GM18861 (cell line): ENCODE data around the gene AIF1L.

Experiments
- ATAC-seq: cut with Tn5 transposase; IDR thresholded peaks from one replicate; pipeline ENCODE4 v1.9.1; 2021; ENCODE audit not compliant: unreplicated experiment

AIF1L gene

DNA sequence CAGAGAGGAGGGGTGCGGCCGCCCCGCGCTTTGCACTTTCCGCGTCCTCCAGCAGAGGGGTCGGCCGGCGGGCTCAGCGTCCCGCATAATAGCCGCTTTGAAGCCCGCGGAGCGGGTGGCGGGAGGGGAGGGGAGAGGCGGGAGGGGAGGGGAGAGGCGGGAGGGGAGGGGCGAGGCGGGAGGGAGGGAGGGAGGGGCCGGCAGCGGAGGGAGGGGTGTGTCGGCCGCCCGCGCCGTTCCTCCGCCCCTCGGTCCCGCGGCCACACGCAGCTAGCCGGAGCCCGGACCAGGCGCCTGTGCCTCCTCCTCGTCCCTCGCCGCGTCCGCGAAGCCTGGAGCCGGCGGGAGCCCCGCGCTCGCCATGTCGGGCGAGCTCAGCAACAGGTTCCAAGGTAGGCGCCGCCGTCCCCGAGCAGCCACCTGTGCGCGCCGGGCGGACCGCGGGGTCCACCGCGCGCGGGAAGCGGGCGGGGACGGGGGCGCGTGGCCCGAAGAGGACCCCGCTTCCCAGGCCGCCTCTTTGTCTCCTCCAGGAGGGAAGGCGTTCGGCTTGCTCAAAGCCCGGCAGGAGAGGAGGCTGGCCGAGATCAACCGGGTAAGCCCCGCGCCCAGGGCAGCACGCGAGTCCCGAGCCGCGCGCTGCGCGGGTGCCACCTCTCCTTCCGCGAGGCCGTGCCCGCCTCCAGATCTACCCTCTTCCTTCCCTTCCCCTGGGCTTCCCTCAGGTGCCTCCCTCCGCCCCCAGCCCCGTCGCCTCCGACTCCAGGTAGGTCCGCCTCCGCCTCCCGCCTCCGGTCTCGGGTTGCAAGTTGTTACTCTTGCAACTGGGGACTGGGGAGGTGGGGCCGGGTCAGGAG lies at the start of gene AIF1L:
Gene AIF1L, plus strand, starts transcription at position 263 of the 857 bp plus-strand sequence. Its CDS starts 99 bp downstream, at position 362.
- ATAC-seq, result no peak

DNA sequence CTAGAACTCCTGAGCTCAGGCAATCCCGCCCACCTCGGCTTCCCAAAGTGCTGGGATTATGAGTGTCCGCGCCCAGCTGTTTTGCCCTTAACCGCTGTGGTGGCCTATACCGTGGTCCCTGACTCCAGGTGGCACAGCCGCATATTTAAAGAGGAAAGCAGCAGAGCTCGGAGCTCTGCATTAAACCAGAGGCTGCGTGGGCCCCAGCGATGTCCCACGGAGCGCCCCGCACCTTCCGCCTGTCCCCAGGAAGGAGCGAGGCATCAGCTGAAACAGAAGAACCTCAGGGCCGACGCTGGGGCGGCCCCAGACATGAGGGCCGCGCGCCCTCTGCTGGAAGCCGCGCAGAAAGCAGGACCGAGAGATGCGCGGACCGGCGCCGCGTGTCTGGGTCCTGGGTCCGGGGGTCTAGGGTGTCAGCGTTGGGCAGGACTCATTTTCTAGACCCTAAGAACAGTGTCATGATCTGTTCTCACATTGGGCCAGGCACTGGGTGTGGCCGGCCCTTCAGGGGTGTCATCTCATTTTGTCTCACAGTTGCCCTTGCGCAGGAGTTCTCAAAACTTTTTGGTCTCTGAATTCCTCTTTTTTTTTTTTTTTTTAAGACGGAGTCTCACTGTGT lies 49.6 kb upstream of the AIF1L start:
- no peak for ATAC-seq

DNA sequence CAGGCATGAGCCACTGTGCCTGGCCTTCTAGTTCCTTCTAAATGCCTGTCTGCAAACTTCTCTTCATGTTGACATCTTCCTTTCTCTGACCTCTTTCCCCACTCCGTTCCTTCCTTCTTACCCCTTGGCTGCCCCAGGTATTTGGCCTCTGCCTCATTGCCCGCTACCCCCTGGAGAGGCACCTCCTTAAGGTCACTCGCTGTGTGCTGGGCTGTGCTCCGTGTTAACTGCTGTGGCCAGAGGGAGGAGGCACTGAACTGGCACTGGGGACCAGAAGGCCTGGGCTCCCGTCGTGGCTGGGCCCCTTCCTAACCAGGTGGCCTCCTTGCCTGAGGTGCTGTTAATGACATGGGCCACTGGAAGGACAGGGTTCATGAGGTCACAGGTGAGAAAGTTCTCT lies 48.0 kb upstream of the AIF1L start:
- ATAC-seq, result no peak

DNA sequence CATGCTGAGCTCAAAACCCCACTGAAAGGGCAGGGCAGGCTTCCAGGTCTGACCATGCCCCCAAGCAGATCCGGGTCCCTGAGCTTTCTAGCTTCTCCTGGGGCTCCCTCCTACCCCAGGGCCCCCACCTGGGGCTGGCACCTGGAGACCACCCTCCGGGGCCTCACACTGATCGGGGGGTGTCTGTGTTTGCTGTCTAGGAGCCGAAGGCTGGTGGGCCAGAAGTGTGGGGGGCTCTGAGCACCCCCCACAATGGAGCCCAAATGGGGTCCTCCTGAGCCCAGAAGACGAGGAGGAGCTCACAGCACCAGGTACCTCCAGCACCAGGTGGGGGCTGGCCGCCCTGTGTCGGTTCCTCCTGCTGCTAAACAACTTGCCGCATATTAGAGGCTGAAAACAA lies 47.5 kb upstream of the AIF1L start:
- ATAC-seq, result no peak

DNA sequence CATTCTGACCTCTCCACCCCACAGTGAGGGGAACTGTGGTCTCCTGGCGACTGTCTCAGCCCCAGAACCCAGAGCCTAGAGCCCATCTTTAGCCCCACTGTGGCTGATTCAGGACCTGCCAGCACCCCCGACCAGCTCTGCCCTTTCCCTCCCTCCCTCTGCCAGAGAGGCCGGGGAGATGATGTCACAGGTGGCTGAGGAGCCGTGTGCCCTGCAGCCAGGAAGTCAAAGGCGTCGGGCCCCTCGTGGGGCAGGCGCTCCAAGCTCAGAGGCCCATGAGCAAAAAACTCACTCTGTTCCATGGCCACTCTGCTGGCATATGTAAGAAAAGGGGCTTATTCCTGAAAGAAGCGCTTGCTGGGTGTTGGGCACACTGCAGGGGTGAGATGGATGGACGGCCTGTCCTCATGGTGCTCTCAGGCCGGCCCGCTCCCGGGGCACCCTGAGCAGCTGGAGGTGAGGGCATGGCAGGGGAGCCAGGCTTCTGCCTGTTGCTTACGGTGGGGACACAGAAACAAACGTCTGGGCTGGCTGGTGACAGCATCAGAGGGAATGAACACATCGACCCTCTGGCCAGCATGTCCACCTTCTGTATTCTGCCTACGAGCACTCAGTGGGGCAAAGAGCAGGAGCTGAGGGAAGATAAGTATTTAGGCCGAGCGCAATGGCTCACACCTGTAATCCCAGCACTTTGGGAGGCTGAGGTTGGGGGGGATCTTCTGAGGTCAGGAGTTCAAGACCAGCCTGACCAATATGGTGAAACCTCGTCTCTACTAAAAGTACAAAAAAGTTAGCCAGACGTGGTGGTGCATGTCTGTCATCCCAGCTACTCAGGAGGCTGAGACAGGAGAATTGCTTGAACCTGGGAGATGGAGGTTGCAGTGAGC lies 46.3 kb upstream of the AIF1L start:
- no peak for ATAC-seq

DNA sequence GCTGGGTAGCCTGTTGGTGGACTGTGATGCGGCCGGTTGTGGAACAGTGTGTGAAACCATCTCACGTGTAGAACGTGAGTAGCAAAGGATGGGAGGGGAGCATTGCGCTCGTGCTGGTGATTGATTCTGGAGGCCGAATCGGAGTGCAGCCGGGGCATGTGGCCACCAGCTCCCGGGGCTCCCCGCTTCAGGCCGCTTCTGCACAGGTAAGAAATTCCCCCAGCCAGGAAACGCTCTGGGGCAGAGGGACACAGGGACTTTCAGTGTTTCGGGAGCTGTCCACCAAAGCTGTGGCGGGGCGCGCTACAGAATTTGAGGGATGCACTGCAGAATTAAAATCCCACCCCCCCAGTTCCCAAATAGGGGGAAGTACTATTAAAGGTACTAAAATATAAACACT lies 45.5 kb upstream of the AIF1L start:
- ATAC-seq, result no peak

DNA sequence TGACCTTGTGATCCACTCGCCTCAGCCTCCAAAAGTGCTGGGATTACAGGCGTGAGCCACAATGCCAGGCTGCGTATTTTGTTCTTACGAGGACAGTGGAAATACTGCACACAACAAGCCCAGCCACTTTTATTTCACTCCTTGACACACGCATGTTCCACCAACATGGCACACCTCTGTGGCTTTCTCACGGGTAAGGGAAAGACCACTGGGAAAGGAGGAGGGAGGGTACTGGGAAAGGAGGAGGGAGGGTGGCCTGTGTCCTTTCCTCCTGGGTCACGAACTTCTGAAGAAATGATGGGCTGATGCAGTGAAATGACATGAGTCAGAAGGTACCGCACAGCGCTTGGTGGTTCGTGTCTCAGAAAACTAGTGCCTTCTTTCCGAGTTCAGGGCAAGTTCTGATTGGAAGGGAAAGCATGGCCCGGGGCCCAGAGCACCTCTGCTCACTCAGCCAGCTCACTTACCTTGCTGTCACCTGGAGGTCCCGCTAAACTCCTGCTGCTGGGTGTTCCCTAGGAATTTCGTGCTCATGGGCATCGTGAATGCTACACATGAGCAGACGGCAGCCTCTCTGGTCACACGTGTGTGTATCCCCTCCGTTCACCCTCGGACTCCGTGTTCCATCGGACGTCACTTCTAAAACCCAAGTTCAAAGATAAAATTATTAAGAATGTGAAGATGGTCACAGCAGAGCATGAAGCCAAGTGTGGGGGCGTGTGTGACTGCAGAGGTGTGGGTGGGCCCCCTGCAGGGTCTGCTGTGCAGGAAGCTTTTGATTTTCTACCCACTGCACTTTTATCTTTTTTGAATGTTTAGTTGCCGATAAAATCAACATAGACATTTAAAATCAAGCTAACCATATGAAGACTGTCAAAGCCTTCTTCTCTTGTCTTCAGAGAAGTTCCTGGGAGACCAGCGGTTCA lies 44.5 kb upstream of the AIF1L start:
- no peak for ATAC-seq

DNA sequence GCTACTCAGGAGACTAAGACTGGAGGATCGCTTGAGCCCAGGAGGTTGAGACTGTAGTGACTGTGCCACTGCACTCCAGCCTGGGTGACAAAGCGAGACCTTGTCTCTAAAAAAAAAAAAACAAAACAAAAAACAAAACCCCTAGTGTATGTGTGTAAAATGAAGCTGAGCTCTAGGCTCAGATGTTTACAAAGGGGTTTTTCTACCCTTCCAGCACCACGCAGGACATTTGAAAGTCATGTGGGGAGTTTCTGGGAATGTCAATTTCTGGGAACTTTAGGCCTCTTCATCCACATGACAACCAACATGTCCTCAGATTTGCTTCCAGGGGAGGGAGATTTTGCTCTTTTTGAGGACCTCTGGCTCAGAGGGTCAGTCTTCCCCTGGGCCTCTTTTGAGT lies 42.4 kb upstream of the AIF1L start:
- no peak for ATAC-seq

DNA sequence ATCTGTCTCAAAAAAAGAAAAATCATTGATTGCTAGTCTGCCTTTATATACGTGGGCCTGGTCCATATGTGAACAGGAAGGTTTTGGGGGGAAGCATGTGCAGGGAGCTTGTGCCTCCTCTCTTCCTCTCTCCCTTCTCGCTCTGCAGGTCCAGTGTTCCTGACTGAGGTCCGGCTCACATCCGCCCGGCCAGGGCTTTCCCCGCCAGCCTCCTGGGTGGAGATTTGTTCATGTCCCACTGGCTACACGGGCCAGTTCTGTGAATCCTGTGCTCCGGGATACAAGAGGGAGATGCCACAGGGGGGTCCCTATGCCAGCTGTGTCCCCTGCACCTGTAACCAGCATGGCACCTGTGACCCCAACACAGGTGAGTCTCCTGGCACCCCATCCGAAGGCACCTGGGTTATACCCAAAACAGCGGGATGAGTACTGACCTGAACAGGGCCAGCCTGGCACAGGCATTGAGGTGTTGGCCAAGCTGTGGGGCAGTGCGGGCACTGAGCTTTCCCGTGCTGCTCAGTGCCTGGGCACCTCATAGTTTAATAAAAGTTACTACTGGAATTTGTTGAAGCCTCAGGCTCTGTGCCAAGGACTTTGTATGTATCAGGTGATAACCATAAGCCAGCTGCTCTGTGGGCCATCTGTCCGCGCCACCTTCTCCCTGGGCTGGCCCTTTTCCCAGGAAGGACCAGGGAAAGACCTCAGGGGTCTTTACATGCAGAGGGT lies 39.4 kb upstream of the AIF1L start:
- ATAC-seq, result no peak

DNA sequence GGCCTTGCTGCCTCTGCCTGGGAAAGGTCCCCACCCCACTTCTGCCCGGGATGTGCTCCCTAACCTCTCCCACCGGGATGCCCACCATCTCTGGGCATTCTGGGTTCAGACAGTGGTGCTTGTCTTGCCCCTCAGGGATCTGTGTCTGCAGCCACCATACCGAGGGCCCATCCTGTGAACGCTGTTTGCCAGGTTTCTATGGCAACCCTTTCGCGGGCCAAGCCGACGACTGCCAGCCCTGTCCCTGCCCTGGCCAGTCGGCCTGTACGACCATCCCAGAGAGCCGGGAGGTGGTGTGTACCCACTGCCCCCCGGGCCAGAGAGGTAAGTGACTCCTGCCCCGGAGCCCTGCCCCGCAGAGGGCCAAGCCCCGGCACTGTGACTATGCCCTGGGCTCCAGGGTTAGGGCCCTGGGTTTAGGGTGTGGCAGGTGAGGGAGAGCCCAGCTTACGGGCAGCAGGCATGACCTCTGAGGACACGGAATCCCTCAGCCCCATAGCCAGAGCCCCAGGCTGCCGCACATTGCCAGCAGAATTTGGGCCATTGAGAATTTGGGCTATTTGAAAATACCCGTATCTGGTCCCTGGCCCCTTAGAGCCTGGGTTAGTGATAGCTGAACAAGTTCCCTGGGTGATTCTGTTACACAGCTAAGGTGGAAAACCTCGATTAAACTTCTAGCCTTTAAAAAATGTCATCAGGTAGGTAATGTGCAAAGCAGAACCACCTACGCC lies 35.3 kb upstream of the AIF1L start:
- no peak for ATAC-seq

DNA sequence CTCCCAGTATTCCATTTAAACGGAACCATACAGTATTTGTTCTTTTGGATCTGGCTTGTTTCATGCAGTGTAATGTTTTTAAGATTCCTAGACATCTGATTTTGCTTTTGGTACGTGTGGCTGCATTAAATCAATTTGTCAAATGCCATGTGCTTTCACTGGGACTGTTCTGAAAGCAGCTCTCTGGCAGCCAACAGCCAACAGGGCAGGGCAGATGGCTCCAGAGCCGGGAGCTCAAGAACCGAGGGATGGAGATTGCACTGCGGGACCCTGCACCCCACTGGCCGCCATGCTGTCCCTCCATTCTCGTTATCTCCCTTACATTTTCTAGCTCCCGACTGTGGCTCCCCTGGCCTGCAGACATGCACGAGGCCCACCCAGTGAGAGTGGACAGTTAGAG lies 33.4 kb upstream of the AIF1L start:
- ATAC-seq, result no peak

DNA sequence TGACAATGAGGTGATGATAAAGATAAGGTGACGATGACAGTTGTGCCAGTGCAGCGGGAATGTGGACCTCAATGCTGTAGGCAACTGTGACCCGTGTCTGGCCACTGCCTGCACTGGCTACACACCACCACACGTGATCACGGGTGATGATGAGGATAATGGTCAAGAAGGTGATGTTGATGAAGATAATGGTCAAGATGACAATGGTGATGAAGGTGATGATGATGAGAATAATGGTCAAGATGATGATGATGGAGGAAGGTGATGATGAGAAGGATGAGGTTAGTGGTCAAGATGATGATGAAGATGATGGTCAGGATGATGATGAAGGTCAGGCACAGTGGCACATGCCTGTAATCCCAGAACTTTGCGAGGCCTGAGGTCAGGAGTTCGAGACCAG lies 30.7 kb upstream of the AIF1L start:
- no peak for ATAC-seq

DNA sequence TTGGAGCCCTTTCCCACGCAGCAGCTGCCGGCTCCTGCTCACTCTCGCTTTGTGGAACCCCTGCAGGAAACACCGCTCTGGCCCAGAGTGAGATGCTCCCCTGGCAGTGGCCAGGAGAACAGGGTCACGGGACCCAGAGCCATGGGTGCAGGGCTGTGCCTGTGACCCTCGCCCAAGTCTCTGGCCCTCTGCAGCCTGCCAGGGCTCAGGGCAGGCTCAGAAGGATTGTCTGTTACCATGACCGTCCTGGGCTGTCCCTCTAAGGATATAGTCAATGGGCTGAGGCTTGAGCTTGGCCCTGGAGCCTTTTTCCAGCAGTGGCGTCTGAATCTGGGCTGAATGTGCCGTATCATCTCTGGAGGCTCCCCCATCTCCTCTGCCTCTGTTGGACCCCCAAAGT lies 28.7 kb upstream of the AIF1L start:
- no peak for ATAC-seq

DNA sequence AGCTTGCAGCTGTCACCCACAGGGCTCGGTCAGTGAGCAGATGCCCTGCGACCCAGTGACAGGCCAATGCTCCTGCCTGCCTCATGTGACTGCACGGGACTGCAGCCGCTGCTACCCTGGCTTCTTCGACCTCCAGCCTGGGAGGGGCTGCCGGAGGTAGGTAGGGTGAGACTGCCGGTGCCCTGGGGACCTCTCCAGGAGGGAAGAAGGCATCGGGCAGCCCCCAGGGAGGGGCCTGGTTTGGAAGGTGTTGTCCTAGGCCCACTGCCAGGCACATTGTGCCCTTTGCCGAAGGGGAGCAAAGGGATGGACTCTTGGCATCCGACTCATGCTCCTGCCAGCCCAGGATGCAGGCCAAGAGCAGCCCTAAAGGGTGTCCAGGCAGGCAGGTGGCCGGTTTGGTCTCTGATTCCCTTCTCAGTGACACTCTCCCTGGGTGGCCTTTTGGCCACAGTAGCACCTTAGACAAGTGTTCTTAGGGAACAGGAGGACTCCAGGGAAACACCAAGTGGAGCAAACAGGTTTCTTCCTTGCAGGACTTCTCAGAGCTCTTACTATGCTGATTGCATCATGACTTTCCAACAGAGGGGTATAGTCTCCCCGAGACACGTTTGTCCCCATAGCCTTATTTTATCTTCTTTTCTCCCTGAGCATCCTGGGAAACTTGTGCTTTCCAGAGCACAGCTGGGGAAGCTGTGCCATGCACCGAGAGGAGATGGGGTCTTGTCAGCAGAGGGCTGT lies 28.1 kb upstream of the AIF1L start:
- ATAC-seq, result no peak

DNA sequence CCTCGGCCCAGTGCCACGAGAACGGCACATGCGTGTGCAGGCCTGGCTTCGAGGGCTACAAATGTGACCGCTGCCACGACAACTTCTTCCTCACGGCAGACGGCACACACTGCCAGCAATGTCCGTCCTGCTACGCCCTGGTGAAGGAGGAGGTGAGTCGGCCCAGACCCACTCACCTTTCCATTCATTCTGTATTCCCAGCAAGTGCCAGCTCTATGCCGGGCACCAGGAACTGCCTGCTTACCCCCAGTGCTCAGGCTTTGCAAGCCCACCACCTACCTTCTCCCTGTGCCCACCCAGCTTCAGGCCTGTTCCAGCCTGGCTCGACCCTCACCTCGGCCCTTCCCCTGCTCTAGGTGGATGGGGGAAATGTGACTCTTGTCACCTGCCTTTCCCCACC lies 26.6 kb upstream of the AIF1L start:
- ATAC-seq, result no peak

DNA sequence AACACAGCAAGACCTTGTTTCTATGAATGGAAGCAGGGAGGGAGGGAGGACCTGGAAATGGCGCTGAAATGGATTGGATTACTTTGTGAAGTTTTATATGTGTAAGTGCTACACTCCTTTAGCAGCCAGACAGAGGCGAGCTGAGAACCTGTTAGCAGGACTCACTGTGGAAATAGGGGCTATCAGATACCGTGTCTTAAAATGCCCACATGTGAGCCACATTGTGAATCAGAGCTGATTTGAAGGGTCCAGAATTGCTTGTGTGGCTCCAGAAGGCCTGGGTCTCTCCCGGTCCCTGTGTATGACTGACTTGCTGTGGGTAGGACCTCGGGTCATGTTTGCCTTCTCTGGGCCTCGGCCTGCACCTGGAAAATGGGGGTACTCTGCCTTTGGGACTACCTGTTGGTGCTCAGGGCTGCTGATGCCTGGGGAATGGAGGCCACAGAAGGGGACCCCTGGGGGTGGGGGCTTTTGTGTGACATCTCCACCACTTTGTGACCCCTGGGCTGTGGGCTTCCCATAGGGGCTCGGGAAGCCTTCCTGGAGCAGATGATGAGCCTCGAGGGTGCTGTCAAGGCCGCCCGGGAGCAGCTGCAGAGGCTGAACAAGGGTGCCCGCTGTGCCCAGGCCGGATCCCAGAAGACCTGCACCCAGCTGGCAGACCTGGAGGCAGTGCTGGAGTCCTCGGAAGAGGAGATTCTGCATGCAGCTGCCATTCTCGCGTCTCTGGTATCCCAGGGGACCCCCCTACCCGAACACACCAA lies 24.0 kb upstream of the AIF1L start:
- no peak for ATAC-seq

DNA sequence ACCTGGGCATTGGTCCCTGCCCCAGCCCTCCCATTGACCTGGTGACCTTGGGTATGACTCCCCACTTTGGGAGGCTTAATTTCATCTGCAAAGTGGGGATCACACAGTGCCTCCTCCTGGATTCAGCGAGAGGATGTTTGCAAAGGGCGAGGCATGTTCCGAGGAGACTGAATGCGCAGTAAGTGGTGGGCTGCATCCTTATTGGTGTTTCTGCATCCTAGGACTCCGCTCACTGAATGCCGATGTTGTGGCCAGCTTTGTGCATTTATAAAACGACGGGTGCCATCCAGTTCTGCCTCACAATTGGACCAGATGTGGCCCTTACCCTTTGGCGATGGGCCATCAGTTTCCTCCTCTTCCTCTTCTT lies 23.5 kb upstream of the AIF1L start:
- no peak for ATAC-seq
